ENCODE data around the gene SLC31A2. TPM values are rescaled to one million over a fixed set of nuclear protein-coding genes. Genes with fewer than 3 reads are reported as not detected.

SLC31A2 gene
- total RNA-seq, 1 donor from 2014 or later, result 2.1 TPM

DNA sequence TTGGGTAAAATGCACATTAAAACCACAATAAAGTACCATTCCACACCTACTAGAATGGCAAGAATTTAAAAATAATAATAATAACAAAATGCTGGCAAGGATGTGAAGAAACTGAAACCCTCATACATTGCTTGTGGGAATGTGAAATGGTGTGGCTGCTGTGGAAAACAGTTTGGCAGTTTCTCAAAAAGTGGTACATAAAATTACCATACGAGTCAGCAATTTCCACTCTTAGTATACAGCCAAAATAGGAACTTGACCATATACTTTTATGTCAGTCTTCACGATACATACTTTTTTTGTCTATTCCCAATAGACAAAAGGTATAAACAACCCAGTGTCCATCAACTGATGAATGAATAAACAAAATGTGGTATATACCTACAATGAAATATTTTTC is 54.6 kb downstream of the SLC31A2 start:
- no peak overlapping the region for H3K27ac Mint-ChIP-seq (ENCODE audit: unreplicated experiment)
- H3K27me3 Mint-ChIP-seq (ENCODE audit: unreplicated experiment), result no peaks in the 10 kb centered on the region
- peaks cover 25% of the 10 kb centered on the region for H3K36me3 Mint-ChIP-seq (ENCODE audit: low read depth, unreplicated experiment)
- no peaks in the 10 kb centered on the region for H3K9me3 Mint-ChIP-seq (ENCODE audit: unreplicated experiment)
- no peak for DNase-seq (ENCODE audit: low spot score)
- H3K4me3 Mint-ChIP-seq (ENCODE audit: unreplicated experiment), result no peak overlapping the region
- H3K4me1 Mint-ChIP-seq (ENCODE audit: unreplicated experiment), result peaks cover 6% of the 10 kb centered on the region
- TF ChIP-seq, protein P1, sequence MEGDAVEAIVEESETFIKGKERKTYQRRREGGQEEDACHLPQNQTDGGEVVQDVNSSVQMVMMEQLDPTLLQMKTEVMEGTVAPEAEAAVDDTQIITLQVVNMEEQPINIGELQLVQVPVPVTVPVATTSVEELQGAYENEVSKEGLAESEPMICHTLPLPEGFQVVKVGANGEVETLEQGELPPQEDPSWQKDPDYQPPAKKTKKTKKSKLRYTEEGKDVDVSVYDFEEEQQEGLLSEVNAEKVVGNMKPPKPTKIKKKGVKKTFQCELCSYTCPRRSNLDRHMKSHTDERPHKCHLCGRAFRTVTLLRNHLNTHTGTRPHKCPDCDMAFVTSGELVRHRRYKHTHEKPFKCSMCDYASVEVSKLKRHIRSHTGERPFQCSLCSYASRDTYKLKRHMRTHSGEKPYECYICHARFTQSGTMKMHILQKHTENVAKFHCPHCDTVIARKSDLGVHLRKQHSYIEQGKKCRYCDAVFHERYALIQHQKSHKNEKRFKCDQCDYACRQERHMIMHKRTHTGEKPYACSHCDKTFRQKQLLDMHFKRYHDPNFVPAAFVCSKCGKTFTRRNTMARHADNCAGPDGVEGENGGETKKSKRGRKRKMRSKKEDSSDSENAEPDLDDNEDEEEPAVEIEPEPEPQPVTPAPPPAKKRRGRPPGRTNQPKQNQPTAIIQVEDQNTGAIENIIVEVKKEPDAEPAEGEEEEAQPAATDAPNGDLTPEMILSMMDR (IDR thresholded peaks at IDR 0.05; ENCODE audit: unreplicated experiment), result no peak

DNA sequence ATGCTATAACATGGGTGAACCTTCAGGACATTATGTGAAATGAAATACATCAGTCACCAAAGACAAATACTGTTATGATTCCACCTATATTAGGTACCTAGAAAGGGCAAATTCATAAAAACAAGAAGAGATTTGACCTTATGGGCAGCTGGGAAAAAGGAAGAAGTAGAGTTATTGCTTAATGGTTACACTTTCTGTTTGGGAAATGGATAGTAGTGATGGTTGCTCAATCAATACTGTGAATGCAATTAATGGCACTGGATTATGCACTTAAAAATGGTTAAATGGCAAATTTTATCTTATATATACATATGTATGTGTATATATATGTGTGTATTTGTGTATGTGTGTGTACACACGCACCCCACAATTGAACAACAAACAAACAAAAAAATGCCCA is 55.1 kb downstream of the SLC31A2 start:
- no peak overlapping the region for H3K27ac Mint-ChIP-seq (ENCODE audit: unreplicated experiment)
- DNase-seq (ENCODE audit: low spot score), result no peak
- H3K27me3 Mint-ChIP-seq (ENCODE audit: unreplicated experiment), result no peaks in the 10 kb centered on the region
- peaks cover 30% of the 10 kb centered on the region for H3K36me3 Mint-ChIP-seq (ENCODE audit: low read depth, unreplicated experiment)
- peaks cover 6% of the 10 kb centered on the region for H3K4me1 Mint-ChIP-seq (ENCODE audit: unreplicated experiment)
- no peak overlapping the region for H3K4me3 Mint-ChIP-seq (ENCODE audit: unreplicated experiment)
- H3K9me3 Mint-ChIP-seq (ENCODE audit: unreplicated experiment), result no peaks in the 10 kb centered on the region
- TF ChIP-seq, protein P1 (IDR thresholded peaks at IDR 0.05; ENCODE audit: unreplicated experiment), result no peak

DNA sequence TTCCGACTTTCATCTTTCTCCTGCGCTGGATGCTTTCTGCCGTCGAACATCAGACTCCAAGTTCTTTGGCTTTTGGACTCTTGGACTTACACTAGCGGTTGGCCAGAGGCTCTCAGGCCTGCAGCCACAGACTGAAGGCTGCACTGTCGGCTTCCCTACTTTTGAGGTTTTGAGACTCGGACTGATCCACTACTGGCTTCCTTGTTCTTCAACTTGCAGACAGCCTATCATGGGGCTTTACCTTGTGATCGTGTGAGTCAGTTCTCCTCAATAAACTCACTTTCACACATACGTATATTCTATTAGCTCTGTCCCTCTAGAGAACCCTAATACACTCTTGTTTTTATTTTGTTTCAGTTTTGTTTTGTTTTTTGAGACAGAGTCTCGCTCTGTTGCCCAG is 60.0 kb downstream of the SLC31A2 start:
- Mint-ChIP-seq H3K36me3 (ENCODE audit: low read depth, unreplicated experiment) (peaks cover 34% of the 10 kb centered on the region), H3K4me3 (ENCODE audit: unreplicated experiment) (no peak overlapping the region), H3K27ac (ENCODE audit: unreplicated experiment) (peak overlapping the region; percentile 42), H3K27me3 (ENCODE audit: unreplicated experiment) (peaks cover 4% of the 10 kb centered on the region), H3K4me1 (ENCODE audit: unreplicated experiment) (peaks cover 10% of the 10 kb centered on the region), H3K9me3 (ENCODE audit: unreplicated experiment) (no peaks in the 10 kb centered on the region)
- DNase-seq (ENCODE audit: low spot score), result no peak
- TF ChIP-seq, protein P1 (IDR thresholded peaks at IDR 0.05; ENCODE audit: unreplicated experiment), result no peak

Other genes starting within 250 kb of the SLC31A2 start
- 6.1 TPM for gene ZNF883, start 138.8 kb upstream of the SLC31A2 start, total RNA-seq (ENCODE audit: unreplicated experiment)
- 4.2 TPM for gene ZFP37, start 94.3 kb upstream of the SLC31A2 start, total RNA-seq (ENCODE audit: unreplicated experiment)
- gene FKBP15, start 70.3 kb downstream of the SLC31A2 start, total RNA-seq (ENCODE audit: unreplicated experiment), result 30.2 TPM
- 23.2 TPM for gene SLC31A1, start 70.5 kb downstream of the SLC31A2 start, total RNA-seq (ENCODE audit: unreplicated experiment)
- gene CDC26, start 124.6 kb downstream of the SLC31A2 start, total RNA-seq (ENCODE audit: unreplicated experiment), result 27.0 TPM
- 20.5 TPM for gene PRPF4, start 124.7 kb downstream of the SLC31A2 start, total RNA-seq (ENCODE audit: unreplicated experiment)
- gene RNF183, start 152.4 kb downstream of the SLC31A2 start, total RNA-seq (ENCODE audit: unreplicated experiment), result not detected
- gene WDR31, start 189.3 kb downstream of the SLC31A2 start, total RNA-seq (ENCODE audit: unreplicated experiment), result 0.95 TPM
- gene BSPRY, start 198.5 kb downstream of the SLC31A2 start, total RNA-seq (ENCODE audit: unreplicated experiment), result 0.15 TPM
- 8.4 TPM for gene HDHD3, start 226.0 kb downstream of the SLC31A2 start, total RNA-seq (ENCODE audit: unreplicated experiment)

All from endothelial cell (in vitro differentiated cells).